D721Med (cell line): ENCODE results near the gene B3GAT1.
A peak's percentile ranks its signal among the peaks of the same experiment; 100 is the strongest.

Experiments
- DNase-seq: peaks from one replicate; pipeline ENCODE4 v3.0.0; 2011; ENCODE audit warnings: low spot score; ENCODE audit not compliant: insufficient read length
- FAIRE-seq: peaks from 2 replicates; lab custom pipeline; 2011; peaks lifted over from hg19 to GRCh38; lab: Jason Lieb, UNC
- TF ChIP-seq, protein P1 (sequence below): IDR thresholded peaks from 2 replicates; pipeline ENCODE4 v1.5.1; 2012; ENCODE audit warnings: mild to moderate bottlenecking, control low read depth; ENCODE audit not compliant: insufficient read depth; ENCODE audit errors: missing control alignments

The B3GAT1 gene

DNA sequence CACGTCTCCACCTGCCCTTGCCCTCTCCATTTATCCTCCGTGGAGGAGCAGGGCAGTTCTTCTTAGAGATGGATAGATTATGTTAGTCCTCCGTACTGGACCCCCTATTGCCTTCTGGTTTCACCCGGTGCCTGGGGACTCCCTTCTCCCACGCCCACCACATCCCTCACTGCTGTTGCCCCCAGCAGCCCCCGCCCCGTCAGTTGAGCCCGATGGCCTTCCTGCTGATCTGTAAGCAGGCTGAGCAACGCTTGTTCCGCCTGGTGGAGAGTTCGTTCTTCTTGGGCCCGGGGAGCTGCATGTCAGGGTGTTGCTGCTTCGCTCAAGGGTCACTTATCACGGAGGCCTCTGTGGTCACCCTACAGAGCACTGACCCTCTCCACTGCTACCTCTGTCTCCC lies 34.2 kb downstream of the B3GAT1 start:
- DNase-seq (no peak), FAIRE-seq (no peak)
- TF ChIP-seq, protein P1, sequence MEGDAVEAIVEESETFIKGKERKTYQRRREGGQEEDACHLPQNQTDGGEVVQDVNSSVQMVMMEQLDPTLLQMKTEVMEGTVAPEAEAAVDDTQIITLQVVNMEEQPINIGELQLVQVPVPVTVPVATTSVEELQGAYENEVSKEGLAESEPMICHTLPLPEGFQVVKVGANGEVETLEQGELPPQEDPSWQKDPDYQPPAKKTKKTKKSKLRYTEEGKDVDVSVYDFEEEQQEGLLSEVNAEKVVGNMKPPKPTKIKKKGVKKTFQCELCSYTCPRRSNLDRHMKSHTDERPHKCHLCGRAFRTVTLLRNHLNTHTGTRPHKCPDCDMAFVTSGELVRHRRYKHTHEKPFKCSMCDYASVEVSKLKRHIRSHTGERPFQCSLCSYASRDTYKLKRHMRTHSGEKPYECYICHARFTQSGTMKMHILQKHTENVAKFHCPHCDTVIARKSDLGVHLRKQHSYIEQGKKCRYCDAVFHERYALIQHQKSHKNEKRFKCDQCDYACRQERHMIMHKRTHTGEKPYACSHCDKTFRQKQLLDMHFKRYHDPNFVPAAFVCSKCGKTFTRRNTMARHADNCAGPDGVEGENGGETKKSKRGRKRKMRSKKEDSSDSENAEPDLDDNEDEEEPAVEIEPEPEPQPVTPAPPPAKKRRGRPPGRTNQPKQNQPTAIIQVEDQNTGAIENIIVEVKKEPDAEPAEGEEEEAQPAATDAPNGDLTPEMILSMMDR = no peak

DNA sequence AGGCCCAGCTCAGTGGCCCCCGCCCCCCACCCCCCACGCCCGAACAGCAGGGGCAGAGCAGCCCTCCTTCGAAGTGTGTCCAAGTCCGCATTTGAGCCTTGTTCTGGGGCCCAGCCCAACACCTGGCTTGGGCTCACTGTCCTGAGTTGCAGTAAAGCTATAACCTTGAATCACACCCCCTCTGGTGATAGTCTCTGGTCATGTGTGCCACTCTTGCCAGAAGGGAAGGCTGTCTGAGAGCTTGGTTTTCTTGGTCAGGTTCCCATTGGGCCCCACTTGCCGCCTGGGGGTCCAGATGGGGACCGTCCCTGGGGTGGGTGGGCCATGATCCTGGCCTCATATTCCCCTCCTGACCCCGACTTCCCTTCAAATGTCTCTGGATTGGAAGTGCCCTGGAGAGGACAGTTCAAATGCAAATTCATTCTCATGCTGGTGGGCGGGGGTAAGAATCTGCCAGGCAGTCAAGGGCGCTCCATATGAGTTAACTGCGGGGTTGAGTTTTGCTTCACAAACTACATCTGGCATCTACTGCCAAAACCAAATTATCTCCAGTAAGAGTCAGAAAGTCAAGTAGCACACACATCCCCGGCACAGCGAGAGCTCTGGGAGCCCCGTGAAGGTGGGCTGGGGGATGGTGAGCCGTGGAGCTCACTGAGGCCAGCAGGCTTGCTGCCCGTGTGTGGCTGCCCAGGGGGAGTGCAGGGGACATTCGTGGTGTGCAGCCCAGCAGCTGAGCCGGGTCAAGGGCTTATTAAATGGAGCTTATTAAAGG lies 35.7 kb downstream of the B3GAT1 start:
- TF ChIP-seq, protein P1 = no peak
- DNase-seq (no peak), FAIRE-seq (no peak)

DNA sequence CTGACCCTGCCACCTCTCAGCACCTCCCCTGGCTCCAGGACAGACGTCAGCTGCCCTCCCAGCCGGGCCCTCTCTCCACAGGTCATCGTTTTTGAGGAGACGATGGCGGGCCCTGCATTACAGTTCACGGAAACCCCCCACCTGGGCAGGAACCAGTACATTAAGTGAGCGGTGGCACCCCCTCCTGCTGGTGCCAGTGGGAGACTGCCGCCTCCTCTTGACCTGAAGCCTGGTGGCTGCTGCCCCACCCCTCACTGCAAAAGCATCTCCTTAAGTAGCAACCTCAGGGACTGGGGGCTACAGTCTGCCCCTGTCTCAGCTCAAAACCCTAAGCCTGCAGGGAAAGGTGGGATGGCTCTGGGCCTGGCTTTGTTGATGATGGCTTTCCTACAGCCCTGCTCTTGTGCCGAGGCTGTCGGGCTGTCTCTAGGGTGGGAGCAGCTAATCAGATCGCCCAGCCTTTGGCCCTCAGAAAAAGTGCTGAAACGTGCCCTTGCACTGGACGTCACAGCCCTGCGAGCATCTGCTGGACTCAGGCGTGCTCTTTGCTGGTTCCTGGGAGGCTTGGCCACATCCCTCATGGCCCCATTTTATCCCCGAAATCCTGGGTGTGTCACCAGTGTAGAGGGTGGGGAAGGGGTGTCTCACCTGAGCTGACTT lies 37.0 kb downstream of the B3GAT1 start:
- TF ChIP-seq, protein P1 = no peak
- FAIRE-seq (no peak), DNase-seq (no peak)

DNA sequence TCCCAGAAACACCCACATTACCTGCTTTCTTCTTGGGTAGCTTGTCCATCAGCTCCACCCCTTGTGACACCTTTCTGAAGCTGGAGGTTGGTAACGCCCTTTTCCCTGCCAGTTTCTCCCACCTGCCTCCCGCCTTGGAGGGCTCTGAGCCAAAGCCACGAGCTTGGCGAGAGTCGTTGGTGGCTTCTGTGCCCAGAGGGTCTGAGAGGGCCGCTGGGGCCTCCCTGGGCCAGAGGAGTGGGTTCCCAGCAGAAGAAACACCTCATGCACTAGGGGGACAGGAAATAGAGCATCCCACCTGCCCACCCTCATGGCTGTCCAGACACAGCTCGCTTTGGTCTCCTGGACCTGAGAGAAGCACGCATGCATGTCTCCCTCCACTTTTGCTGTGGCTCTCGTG lies 37.9 kb downstream of the B3GAT1 start:
- no peak for FAIRE-seq
- no peak for DNase-seq
- TF ChIP-seq, protein P1 = no peak

DNA sequence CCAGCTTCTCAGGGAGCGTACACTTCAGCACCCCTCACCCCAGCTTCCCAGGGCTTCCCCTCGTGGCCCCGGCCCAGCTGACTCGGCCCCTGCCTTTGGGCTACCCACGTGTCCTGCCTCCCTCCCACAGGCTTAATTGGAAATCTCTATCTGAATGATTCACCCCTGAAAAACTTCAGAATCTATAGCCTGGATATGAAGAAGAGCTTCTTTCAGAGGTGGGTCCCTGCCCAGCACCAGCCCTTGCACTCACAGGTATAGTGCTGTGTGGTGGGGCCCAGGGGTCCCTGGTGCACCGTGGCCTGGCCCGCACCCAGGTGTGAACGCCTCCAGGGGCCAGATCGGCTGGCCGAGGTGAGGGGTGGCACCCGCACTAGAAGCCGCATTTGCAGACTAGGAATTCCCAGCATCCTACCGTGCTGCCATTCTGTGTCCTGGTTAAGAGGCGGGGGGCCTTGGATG lies 38.4 kb downstream of the B3GAT1 start:
- FAIRE-seq (no peak), DNase-seq (no peak)
- TF ChIP-seq, protein P1 = no peak

DNA sequence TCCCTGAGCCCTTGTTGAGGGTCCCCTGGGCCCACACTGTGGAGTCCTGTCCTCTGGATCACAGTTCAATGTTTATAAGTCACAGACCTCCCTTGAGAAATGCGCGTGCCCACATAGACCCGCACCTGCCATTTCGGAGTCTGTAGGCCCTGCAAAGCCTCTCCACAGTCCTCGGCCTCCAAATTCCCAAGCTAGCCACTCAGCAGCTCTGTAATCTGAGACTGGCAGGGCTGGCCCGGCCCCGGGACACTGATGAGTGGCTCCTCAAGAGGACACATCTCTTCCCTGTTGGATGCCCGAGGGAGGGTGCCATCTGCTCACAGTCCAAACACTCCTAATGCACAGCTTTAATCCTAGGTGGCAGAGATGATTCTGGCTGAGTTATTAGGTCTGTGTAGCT lies 39.1 kb downstream of the B3GAT1 start:
- DNase-seq = no peak
- no peak for FAIRE-seq
- TF ChIP-seq, protein P1 = peak; percentile 29

DNA sequence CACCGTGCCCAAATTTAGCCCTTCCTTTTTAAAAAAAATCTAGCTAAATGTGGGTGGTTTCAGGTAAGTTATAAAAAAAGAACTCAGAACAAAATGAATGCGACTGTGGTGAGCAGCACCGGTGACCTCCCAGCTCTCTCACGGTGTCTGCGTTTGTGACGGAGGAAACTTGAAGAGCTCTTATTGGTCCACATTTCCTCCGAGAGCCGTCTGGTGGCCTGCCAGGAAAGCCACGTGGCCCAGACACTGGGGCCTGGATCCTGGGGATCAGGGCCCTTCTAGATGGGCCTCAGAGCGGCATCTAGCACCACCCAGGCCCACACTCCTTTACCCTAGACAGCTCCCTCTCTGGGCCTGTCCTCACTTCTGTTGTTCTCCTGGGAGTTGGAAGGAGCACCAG lies 39.5 kb downstream of the B3GAT1 start:
- FAIRE-seq = no peak
- TF ChIP-seq, protein P1 = no peak

More for the DNA sequence above, 39.5 kb downstream of the B3GAT1 start:
- no peak for DNase-seq
